B cell (primary cell): ENCODE results near the gene GNA14. TPM values are rescaled to one million over a fixed set of nuclear protein-coding genes. Genes with fewer than 3 reads are reported as not detected.

Source experiments
- ATAC-seq: fragments of 200-7000 bp; cut with Tn5 transposase; one replicate; pipeline ENCODE4 v1.10.0; 2021; ENCODE audit warnings: low read depth, mild to moderate bottlenecking, moderate number of reproducible peaks, moderate library complexity
- CTCF ChIA-PET: fragments of 350-600 bp; sonication (Branson Sonifier 250); formaldehyde crosslinking; loops from one replicate; lab custom pipeline; 2021; ENCODE audit warnings: antibody characterized with exemption, inconsistent platforms; lab: Charles Lee
- POLR2A ChIA-PET: fragments of 350-600 bp; sonication (Branson Sonifier 250); formaldehyde crosslinking; loops from one replicate; lab custom pipeline; 2021; ENCODE audit warnings: antibody characterized with exemption; lab: Charles Lee
- DNase-seq: peaks from one replicate; pipeline ENCODE4 v3.0.0; 2013
- H2AFZ ChIP-seq: 2 replicates; pipeline ENCODE4 v1.6.1; 2012; ENCODE audit warnings: mild to moderate bottlenecking, low read depth, low read length; ENCODE audit not compliant: insufficient read depth, poor library complexity, severe bottlenecking
- H3K27ac ChIP-seq, 2 donors: 1 replicate in 1 of 2; 2 replicates in 1 of 2; pipeline ENCODE4 v1.5.1; 2012 to 2013; ENCODE audit warnings: low read length in 2 of 2, mild to moderate bottlenecking in 2 of 2, moderate library complexity in 1 of 2
- H3K27me3 ChIP-seq, 4 experiments: fragments of 200-600 bp in 1 of 4; sonication (generic) in 1 of 4; replicated peaks in 1 of 4; 1 replicate in 2 of 4; 2 replicates in 2 of 4; pipeline versions ENCODE4 v1.6.1 to v1.7.0; 2013 to 2016; ENCODE audit warnings: low read length in 3 of 4, mild to moderate bottlenecking in 2 of 4, mixed read lengths in 1 of 4, moderate library complexity in 1 of 4; ENCODE audit not compliant: insufficient read depth in 4 of 4, control insufficient read depth in 3 of 4; ENCODE audit errors: control extremely low read depth in 1 of 4
- H3K36me3 ChIP-seq, 2 experiments: replicated peaks in 1 of 2; 1 replicate in 1 of 2; 2 replicates in 1 of 2; pipeline versions ENCODE4 v1.6.1 to v1.7.1; 2013; ENCODE audit warnings: low read length in 1 of 2; ENCODE audit not compliant: insufficient read depth in 2 of 2, control insufficient read depth in 1 of 2; ENCODE audit errors: control extremely low read depth in 1 of 2, extremely low read depth in 1 of 2
- H3K4me1 ChIP-seq, 2 donors: fragments of 200-600 bp in 1 of 2; sonication (generic) in 1 of 2; 1 replicate in 1 of 2; 2 replicates in 1 of 2; pipeline versions ENCODE4 v1.5.1 to v1.6.1; 2013 to 2017; ENCODE audit warnings: low read length in 2 of 2; ENCODE audit not compliant: control insufficient read depth in 2 of 2, insufficient read depth in 2 of 2
- H3K4me2 ChIP-seq: replicated peaks from 2 replicates; pipeline ENCODE3; 2012; ENCODE audit warnings: mild to moderate bottlenecking, low read depth, low read length; ENCODE audit not compliant: poor library complexity, severe bottlenecking
- H3K4me3 ChIP-seq, 5 experiments: fragments of 200-600 bp in 1 of 5; sonication (generic) in 1 of 5; 1 replicate in 3 of 5; 2 replicates in 2 of 5; pipeline versions ENCODE4 v1.5.1 to v1.7.0; 2011 to 2016; ENCODE audit warnings: low read length in 4 of 5, mild to moderate bottlenecking in 4 of 5, low read depth in 2 of 5, control low read depth in 1 of 5, moderate library complexity in 1 of 5; ENCODE audit not compliant: insufficient read depth in 1 of 5; ENCODE audit errors: control extremely low read depth in 1 of 5, extremely low read depth in 1 of 5
- H3K79me2 ChIP-seq: fragments of 200-600 bp; sonication (generic); one replicate; pipeline ENCODE4 v1.6.0; 2016; ENCODE audit warnings: low read length; ENCODE audit not compliant: control insufficient read depth, insufficient read depth
- H3K9ac ChIP-seq: fragments of 200-600 bp; sonication (generic); 2 replicates; pipeline ENCODE4 v1.6.1; 2017; ENCODE audit warnings: mild to moderate bottlenecking, low read length, moderate library complexity
- H3K9me3 ChIP-seq, 3 donors: one replicate each; pipeline versions ENCODE4 v1.6.1 to v1.7.1; 2013; ENCODE audit warnings: low read length in 2 of 3; ENCODE audit not compliant: control insufficient read depth in 2 of 3, insufficient read depth in 1 of 3; ENCODE audit errors: control extremely low read depth in 1 of 3
- H4K20me1 ChIP-seq: 2 replicates; pipeline ENCODE4 v1.6.0; 2012; ENCODE audit warnings: mild to moderate bottlenecking, low read length; ENCODE audit not compliant: insufficient read depth, control insufficient read depth, poor library complexity, severe bottlenecking
- H3K27ac Mint-ChIP-seq: one replicate; pipeline ENCODE4 v1.8.0; 2021; ENCODE audit warnings: mixed read lengths
- H3K27me3 Mint-ChIP-seq: one replicate; pipeline ENCODE4 v1.8.0; 2021; ENCODE audit warnings: mixed read lengths
- H3K4me1 Mint-ChIP-seq: one replicate; pipeline ENCODE4 v1.8.0; 2021; ENCODE audit warnings: mixed read lengths
- H3K4me3 Mint-ChIP-seq: one replicate; pipeline ENCODE4 v1.8.0; 2021; ENCODE audit warnings: mixed read lengths
- H3K9me3 Mint-ChIP-seq: one replicate; pipeline ENCODE4 v1.8.0; 2022; ENCODE audit warnings: mixed read lengths; ENCODE audit not compliant: insufficient read depth
- CTCF ChIP-seq: fragments of 200-600 bp; IDR thresholded peaks from one replicate; pipeline ENCODE4 v1.8.0; 2022; ENCODE audit warnings: antibody characterized with exemption, mild to moderate bottlenecking
- EZH2 ChIP-seq: IDR thresholded peaks from 2 replicates; pipeline ENCODE4 v1.6.1; 2012; ENCODE audit warnings: borderline replicate concordance, low read depth, mild to moderate bottlenecking, moderate library complexity, low read length; ENCODE audit not compliant: insufficient read depth, poor library complexity, severe bottlenecking
- WGBS: methylation state at CpG from one replicate; pipeline ENCODE4 v1.1.5; 2013; ENCODE audit warnings: missing lambda C conversion rate; ENCODE audit not compliant: insufficient coverage; 5-methylcytosine and 5-hydroxymethylcytosine counted together
- intact Hi-C: fragments of 100-400 bp; cut with micrococcal nuclease; formaldehyde crosslinking; loops from one replicate; pipeline ENCODE4 v1.10.0; 2022
- polyA plus RNA-seq: library from polyadenylated mRNA; depleted of rRNA; stranded (reverse); fragments of >200 nt; gene quantifications from 2 replicates; pipeline ENCODE4 v1.2.3, GENCODE V29; 2012
- total RNA-seq, 2 donors: library from RNA; stranded (reverse); fragments of 120-200 nt in 1 of 2; gene quantifications; 1 replicate in 1 of 2; 2 replicates in 1 of 2; pipeline versions ENCODE4 v1.2.3 to v1.2.4, GENCODE V29; 2013 to 2022

GNA14 gene
- total and polyA plus RNA-seq, 2 donors (not counting 1 experiment from before 2014, with no cell fraction given) = not detected

DNA sequence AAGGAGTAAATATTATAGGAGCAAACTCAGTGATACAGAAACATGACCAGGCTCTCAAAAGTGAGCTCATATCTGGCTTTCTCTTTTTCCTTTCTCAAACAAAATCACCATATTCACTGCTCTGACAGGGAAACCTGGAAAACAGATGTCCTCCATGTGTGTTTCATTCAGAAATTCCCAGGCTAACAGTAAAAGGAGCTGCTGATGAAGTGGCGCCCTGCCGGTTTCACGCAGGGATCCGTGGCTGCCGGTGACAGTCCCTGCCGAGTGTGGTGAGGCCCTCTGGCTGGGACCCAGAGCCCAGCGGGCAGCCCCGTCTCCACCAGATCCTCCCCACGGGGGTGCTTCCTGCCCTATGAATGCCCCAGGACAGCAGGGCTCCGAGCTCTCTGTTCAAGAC lies 208.1 kb downstream of the GNA14 start:
- 95% methylated on average over 9 of the region's 10 CpGs for WGBS
- Histone ChIP-seq H3K27ac (no peak overlapping the region), H3K27me3 (peaks cover 0 to 2% (median 0%) of the 10 kb centered on the region in 4 experiments), H3K4me3 (no peak overlapping the region), H3K79me2 (no peaks in the 10 kb centered on the region), H2AFZ (no peak overlapping the region), H3K36me3 (no peaks in the 10 kb centered on the region), H3K4me1 (no peaks in the 10 kb centered on the region), H4K20me1 (no peaks in the 10 kb centered on the region), H3K4me2 (no peak overlapping the region), H3K9ac (no peak overlapping the region), H3K9me3 (no peaks in the 10 kb centered on the region)
- Mint-ChIP-seq H3K4me3 (no peak overlapping the region), H3K27me3 (peaks cover 15% of the 10 kb centered on the region), H3K27ac (no peak overlapping the region), H3K4me1 (no peaks in the 10 kb centered on the region), H3K9me3 (no peaks in the 10 kb centered on the region)
- TF ChIP-seq EZH2 = no peak
- no peak for TF ChIP-seq CTCF
- intact Hi-C loops = no loop called here
- ATAC-seq = no peak
- CTCF ChIA-PET = interaction anchor here (1.1 to 1.5 kb wide), 2 partner anchors 14 to 16 kb away, joined by 4 to 6 read pairs; no protein-coding TSS in a partner anchor
- no peak for DNase-seq
- POLR2A ChIA-PET = no interaction called here

DNA sequence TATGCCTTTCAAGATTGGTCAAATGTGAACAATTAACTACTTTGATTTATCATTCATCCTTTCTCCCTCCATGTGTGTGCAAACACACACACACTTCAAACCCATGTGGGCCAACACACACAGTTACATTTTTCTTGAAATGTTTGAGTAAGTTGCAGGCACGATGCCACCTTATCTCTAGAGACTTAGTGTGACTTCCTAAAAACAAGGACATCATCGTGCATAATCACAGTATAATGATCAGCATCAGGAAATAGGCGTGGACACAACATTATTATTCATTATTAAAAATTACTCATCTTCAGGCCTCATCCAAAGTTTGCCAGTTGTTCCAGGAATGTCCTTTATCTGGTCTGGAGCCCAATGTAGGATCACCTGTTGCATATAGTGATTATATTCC lies 209.5 kb downstream of the GNA14 start:
- CTCF ChIA-PET = interaction anchor here (1.5 kb wide), 1 partner anchor 18 kb away, joined by 6 read pairs; no protein-coding TSS in a partner anchor
- TF ChIP-seq EZH2 (no peak), CTCF (no peak)

More for the DNA sequence above, 209.5 kb downstream of the GNA14 start:
- 0% methylated on average over 1 of the region's 3 CpGs for WGBS
- DNase-seq = no peak
- Histone ChIP-seq H3K9ac (no peak overlapping the region), H3K9me3 (no peaks in the 10 kb centered on the region), H3K27ac (no peak overlapping the region), H3K36me3 (no peaks in the 10 kb centered on the region), H3K27me3 (peaks cover 0 to 2% (median 0%) of the 10 kb centered on the region in 4 experiments), H3K4me1 (no peaks in the 10 kb centered on the region), H3K4me3 (no peak overlapping the region), H3K79me2 (no peaks in the 10 kb centered on the region), H2AFZ (no peak overlapping the region), H4K20me1 (no peaks in the 10 kb centered on the region), H3K4me2 (no peak overlapping the region)
- POLR2A ChIA-PET = no interaction called here
- ATAC-seq = no peak
- H3K27me3 Mint-ChIP-seq = peaks cover 18% of the 10 kb centered on the region
- H3K27ac Mint-ChIP-seq = no peak overlapping the region
- H3K4me1 Mint-ChIP-seq = no peaks in the 10 kb centered on the region
- H3K4me3 Mint-ChIP-seq = no peak overlapping the region
- intact Hi-C loops = no loop called here
- H3K9me3 Mint-ChIP-seq = no peaks in the 10 kb centered on the region
